Left lung (tissue), 10 donors: ENCODE measurements around the gene SMPD4. TPM values are rescaled to one million over a fixed set of nuclear protein-coding genes. Genes with fewer than 3 reads are reported as not detected.
"Not testable (repeated sequence)": the region's sequence is repeated elsewhere in the genome, so short reads cannot be mapped to it uniquely, and the experiment has no call there.

Experiments
- ATAC-seq: fragments of 200-7000 bp; cut with Tn5 transposase; one replicate; pipeline ENCODE4 v1.9.1; 2020; ENCODE audit warnings: moderate library complexity
- DNase-seq, 4 donors: peaks; one replicate each; pipeline ENCODE4 v3.0.0-alpha.2; 2013 to 2020
- H3K27ac ChIP-seq, 2 donors: fragments of 200-600 bp; sonication (generic) in 1 of 2; one replicate each; pipeline versions ENCODE4 v1.5.0 to v1.8.0; 2020 to 2021
- H3K27me3 ChIP-seq, 2 donors: fragments of 200-600 bp; sonication (generic) in 1 of 2; one replicate each; pipeline versions ENCODE4 v1.5.0 to v1.8.0; 2020 to 2021
- H3K36me3 ChIP-seq, 2 donors: fragments of 200-600 bp; sonication (generic) in 1 of 2; one replicate each; pipeline versions ENCODE4 v1.5.0 to v1.8.0; 2020 to 2021
- H3K4me1 ChIP-seq, 2 donors: fragments of 200-600 bp; one replicate each; pipeline ENCODE4 v1.8.0; 2021
- H3K4me3 ChIP-seq, 2 donors: fragments of 200-600 bp; sonication (generic) in 1 of 2; one replicate each; pipeline versions ENCODE4 v1.5.0 to v1.8.0; 2020 to 2021; ENCODE audit warnings: mild to moderate bottlenecking in 1 of 2
- H3K9me3 ChIP-seq, 2 donors: fragments of 200-600 bp; sonication (generic) in 1 of 2; one replicate each; pipeline versions ENCODE4 v1.5.0 to v1.8.0; 2020 to 2021
- CTCF ChIP-seq, 2 donors: fragments of 200-600 bp; sonication (generic) in 1 of 2; IDR thresholded peaks; one replicate each; pipeline versions ENCODE4 v1.5.0 to v1.8.0; 2021; ENCODE audit warnings: antibody characterized with exemption in 2 of 2
- intact Hi-C, 2 donors: fragments of 100-400 bp; cut with DNase I; formaldehyde crosslinking; loops; one replicate each; pipeline versions ENCODE4 v1.11.2 to v1.14.2; 2022
- polyA plus RNA-seq, 6 donors: library from polyadenylated mRNA; unstranded; fragments of 120-200 nt; gene quantifications; one replicate each; pipeline ENCODE4 v1.2.1, GENCODE V29; 2013; ENCODE audit not compliant: insufficient read length in 6 of 6
- total RNA-seq, 2 donors: library from RNA; stranded (reverse); fragmentation: NEBNext Ultra II Directional; extraction: Animal tissue kit (Norgen Biotek cat#: 25700); gene quantifications; one replicate each; pipeline ENCODE4 v1.2.1, GENCODE V29; 2021
- donor health status: DM: no; HTN: yes; CAD: no.
- donor health status: DM: no; HTN: no; CAD: no.

SMPD4 gene
- total and polyA plus RNA-seq, 8 donors = 37.9 to 82.4 (median 62.0) TPM

DNA sequence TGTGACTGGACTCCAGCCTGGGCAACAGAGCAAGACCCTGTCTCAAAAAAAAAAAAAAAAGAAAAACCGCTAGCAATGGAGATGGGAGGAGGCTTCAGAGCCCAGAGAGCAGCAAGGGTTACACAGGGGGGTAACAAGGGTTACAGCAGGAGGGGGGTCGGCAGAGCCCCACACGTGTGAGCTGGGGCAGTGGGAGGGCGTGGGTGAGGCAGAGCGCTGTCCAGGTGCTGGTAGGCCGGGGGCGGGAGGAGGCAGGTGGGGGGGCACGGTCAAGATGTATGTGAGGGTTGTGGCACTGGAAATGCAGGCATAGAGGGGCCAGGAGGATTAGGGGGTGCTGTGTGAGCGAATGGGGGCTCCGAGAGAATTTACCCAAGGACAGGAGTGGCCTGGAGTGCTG lies 4.0 kb upstream of the SMPD4 start:
- intact Hi-C loops = no loop called here
- DNase-seq (no peak), ATAC-seq (no peak)
- Histone ChIP-seq H3K9me3 (no peaks in the 10 kb centered on the region), H3K27ac (no peak overlapping the region), H3K36me3 (peaks cover 0 to 7% of the 10 kb centered on the region in 2 donors), H3K4me3 (no peak overlapping the region), H3K27me3 (no peaks in the 10 kb centered on the region), H3K4me1 (peaks cover 8 to 21% of the 10 kb centered on the region in 2 donors)
- no peak for TF ChIP-seq CTCF (IDR thresholded peaks at IDR 0.05)

GRCh38 chr2:130183512-130184373 lies 2.3 kb upstream of the SMPD4 start:
- peak in 1 of 4 donors; percentile 24 for DNase-seq
- H3K4me3 ChIP-seq = peak overlapping the region in 1 of 2 donors; percentile 99
- ATAC-seq = no peak
- no peaks in the 10 kb centered on the region for H3K27me3 ChIP-seq
- no peak for TF ChIP-seq CTCF (IDR thresholded peaks at IDR 0.05)
- H3K36me3 ChIP-seq = peaks cover 0 to 7% of the 10 kb centered on the region in 2 donors
- H3K4me1 ChIP-seq = peaks cover 11 to 27% of the 10 kb centered on the region in 2 donors
- no peaks in the 10 kb centered on the region for H3K9me3 ChIP-seq
- intact Hi-C loops = no loop called here
- no peak overlapping the region for H3K27ac ChIP-seq

- Histone ChIP-seq H3K4me3 (peak overlapping the region; percentile 98 to 99), H3K4me1 (peaks cover 11 to 27% of the 10 kb centered on the region in 2 donors), H3K27ac (peak overlapping the region in 1 of 2 donors; percentile 93)
- peak; percentile 35 for ATAC-seq
- H3K27me3 ChIP-seq, H3K9me3 ChIP-seq, intact Hi-C loops, DNase-seq, H3K36me3 ChIP-seq: not testable (repeated sequence)
Observed at GRCh38 chr2:130182826-130183511, 1.6 kb upstream of the SMPD4 start.

DNA sequence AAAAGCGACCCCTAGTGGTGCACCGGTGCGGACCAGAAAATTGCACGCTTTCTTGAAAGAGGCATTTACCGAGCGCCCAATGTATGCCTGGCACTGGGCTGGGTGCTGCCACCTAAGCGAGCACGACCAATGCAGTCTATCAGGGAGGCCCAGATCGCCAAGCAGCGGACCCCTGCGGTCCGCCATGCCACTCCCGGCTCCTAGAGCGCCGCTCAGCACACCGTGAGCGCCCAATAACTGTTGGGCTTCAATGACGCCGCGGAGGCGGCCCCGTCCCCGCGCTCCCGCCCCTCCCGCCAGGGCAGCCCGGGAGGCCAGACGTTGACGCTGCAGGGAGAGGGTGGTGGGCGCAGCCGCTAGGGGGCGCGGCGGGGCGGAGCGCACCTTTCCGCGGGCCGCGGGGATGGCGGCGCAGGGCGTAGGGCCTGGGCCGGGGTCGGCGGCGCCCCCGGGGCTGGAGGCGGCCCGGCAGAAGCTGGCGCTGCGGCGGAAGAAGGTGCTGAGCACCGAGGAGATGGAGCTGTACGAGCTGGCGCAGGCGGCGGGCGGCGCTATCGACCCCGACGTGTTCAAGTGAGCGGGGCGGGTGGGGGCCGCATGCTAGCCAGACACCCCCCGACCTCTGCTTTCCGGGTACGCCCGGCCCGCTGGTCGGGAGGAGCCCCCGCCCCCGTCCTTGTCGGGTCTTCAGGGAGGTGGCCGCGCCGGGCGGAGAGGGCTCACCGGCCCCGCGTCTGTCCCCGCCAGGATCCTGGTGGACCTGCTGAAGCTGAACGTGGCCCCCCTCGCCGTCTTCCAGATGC lies 679 bp upstream of the SMPD4 start, which contains the start of gene MZT2B:
Gene MZT2B (plus strand): TSS at position 383 of the 803 bp plus-strand sequence. CDS start 21 bp downstream, at position 404.
- peak; percentile 78 to 81 for TF ChIP-seq CTCF (IDR thresholded peaks at IDR 0.05)
- H3K27ac ChIP-seq = peak within 1 kb of the TSS; percentile 91 to 93
- intact Hi-C loops, H3K9me3 ChIP-seq, H3K36me3 ChIP-seq, H3K27me3 ChIP-seq: not testable (repeated sequence)
- DNase-seq = peak; percentile 84 to 98 (median 90)
- H3K4me3 ChIP-seq = peak within 1 kb of the TSS; percentile 98 to 99
- peaks cover 11 to 27% of the 10 kb centered on the region in 2 donors for H3K4me1 ChIP-seq
- ATAC-seq = peak; percentile 96

DNA sequence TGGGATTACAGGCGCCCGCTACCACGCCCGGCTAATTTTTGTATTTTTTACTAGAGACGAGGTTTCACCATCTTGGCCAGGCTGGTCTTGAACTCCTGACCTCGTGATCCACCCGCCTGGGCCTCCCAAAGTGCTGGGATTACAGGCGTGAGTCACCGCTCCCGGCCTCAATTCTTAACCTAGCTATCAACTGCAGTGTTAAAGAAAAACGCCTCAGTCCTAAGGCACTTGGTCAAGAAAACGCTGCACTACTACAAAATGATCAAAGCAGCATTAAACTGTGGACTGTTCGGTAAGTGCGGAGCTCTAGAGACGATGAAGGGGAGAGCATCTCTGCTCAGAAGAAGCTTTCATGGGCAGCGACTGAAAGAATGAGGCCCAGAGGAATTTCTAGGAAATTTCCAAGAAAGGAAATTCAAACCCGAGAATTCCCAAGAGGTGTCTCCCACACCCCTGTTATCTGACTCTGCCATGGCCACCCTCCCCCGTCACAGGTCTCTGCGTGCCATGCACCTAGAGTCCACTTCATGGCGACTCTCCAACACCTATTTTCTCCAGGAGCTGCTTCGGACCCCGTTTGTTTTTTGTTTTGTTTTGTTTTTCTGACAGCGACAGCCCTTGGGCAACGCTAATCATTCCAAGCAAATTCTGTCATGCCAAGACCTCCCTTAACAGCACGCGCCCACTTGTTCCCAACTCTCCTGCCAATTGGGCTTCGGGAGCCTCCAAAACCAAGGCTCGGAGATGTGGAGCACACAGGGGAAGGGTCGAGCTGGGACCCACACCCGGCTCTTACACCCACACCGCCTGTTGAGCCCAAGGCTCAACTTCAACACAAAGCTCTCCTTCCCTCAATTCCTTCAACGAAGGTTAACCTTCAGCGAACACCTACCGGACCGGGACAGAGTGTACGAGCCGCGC lies 738 bp downstream of the SMPD4 start:
- Histone ChIP-seq H3K4me1 (peaks cover 11 to 27% of the 10 kb centered on the region in 2 donors), H3K27ac (peak overlapping the region; percentile 91 to 93), H3K4me3 (peak overlapping the region; percentile 98 to 99)
- ATAC-seq, H3K27me3 ChIP-seq, DNase-seq, H3K9me3 ChIP-seq, intact Hi-C loops, H3K36me3 ChIP-seq: not testable (repeated sequence)

DNA sequence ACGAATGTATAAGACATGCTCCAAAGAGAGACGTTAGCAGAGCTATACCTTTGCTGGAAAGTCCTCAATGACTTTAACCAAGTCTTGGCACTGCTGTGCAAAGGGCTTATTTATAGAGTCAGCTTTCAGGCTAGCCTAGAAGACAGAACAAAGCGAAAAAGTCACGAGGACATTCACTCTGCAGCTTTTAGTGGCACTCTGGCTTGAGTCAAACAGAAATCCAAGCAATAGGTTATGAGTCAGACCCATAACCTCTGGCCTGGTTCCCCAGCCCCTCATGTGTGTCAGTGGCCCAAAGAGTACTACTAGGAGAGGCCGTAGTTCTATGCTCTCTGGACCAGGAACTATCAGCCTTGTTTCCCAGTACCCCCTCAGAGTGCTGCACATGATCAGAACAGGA lies 6.5 kb downstream of the SMPD4 start:
- H3K36me3 ChIP-seq = peaks cover 0 to 58% of the 10 kb centered on the region in 2 donors
- H3K27me3 ChIP-seq, H3K9me3 ChIP-seq, H3K27ac ChIP-seq, H3K4me1 ChIP-seq, H3K4me3 ChIP-seq, ATAC-seq, DNase-seq, intact Hi-C loops: not testable (repeated sequence)
